Upper lobe of left lung (tissue), 6 donors: ENCODE data around the gene TMEM121B. TPM values are rescaled to one million over a fixed set of nuclear protein-coding genes. Genes with fewer than 3 reads are reported as not detected.

Experiments used
- ATAC-seq, 2 donors: fragments of 200-7000 bp; cut with Tn5 transposase; one replicate each; pipeline ENCODE4 v1.9.1; 2022; ENCODE audit warnings: mild to moderate bottlenecking in 2 of 2, moderate library complexity in 2 of 2; ENCODE audit not compliant: low FRiP score in 2 of 2
- DNase-seq, 2 donors: peaks; one replicate each; pipeline ENCODE4 v3.0.0-alpha.2; 2019 to 2020
- H3K27ac ChIP-seq, 4 donors: fragments of 200-600 bp; sonication (generic); one replicate each; pipeline ENCODE4 v1.5.1; 2016 to 2019
- H3K27me3 ChIP-seq, 4 donors: fragments of 200-600 bp; sonication (generic); one replicate each; pipeline ENCODE4 v1.5.1; 2017 to 2019
- H3K36me3 ChIP-seq, 4 donors: fragments of 200-600 bp; sonication (generic); one replicate each; pipeline ENCODE4 v1.5.1; 2016 to 2019
- H3K4me1 ChIP-seq, 4 donors: fragments of 200-600 bp; sonication (generic); one replicate each; pipeline ENCODE4 v1.5.1; 2018 to 2019
- H3K4me3 ChIP-seq, 4 donors: fragments of 200-600 bp; sonication (generic); one replicate each; pipeline ENCODE4 v1.5.1; 2017 to 2019; ENCODE audit warnings: mild to moderate bottlenecking in 2 of 4, moderate library complexity in 1 of 4
- H3K9me3 ChIP-seq, 4 donors: fragments of 200-600 bp; sonication (generic); one replicate each; pipeline ENCODE4 v1.5.1; 2018 to 2019
- CTCF ChIP-seq, 6 experiments: fragments of 450-650 bp in 4 of 6; fragments of 200-600 bp in 2 of 6; sonication (generic) in 2 of 6; IDR thresholded peaks; one replicate each; pipeline ENCODE4 v1.5.1; 2016 to 2019; ENCODE audit warnings: antibody characterized with exemption in 6 of 6
- EP300 ChIP-seq, 4 donors: sonication (generic); formaldehyde crosslinking; IDR thresholded peaks; one replicate each; pipeline ENCODE4 v1.5.1; 2017; ENCODE audit warnings: antibody characterized with exemption in 4 of 4, control low read depth in 2 of 4
- POLR2A ChIP-seq, 4 donors: fragments of 450-650 bp; IDR thresholded peaks; one replicate each; pipeline ENCODE4 v1.5.1; 2016 to 2017; ENCODE audit warnings: antibody characterized with exemption in 4 of 4, mild to moderate bottlenecking in 2 of 4
- POLR2AphosphoS5 ChIP-seq, 2 donors: sonication (generic); formaldehyde crosslinking; IDR thresholded peaks; one replicate each; pipeline ENCODE4 v1.5.1; 2017; ENCODE audit warnings: antibody characterized with exemption in 2 of 2
- WGBS, 2 donors: methylation state at CpG; one replicate each; pipeline ENCODE4 v1.1.5; 2017 to 2018; 5-methylcytosine and 5-hydroxymethylcytosine counted together
- total RNA-seq, 6 donors: library from RNA; depleted of rRNA in 4 of 6; stranded (reverse); fragments of >200 nt in 4 of 6; gene quantifications; one replicate each; pipeline versions ENCODE4 v1.1.0 to v1.2.1, GENCODE V29; 2016 to 2021
- donor health status: DM: no; HTN: no; CAD: no; lungs with moderate emphysema.
- donor health status: DM: no; HTN: yes; CAD: no; lungs with severe emphysema.

The TMEM121B gene
- total RNA-seq, 6 donors from 2014 or later = 0.10 to 2.0 (median 1.1) TPM; not detected in 1

GRCh38 chr22:17086296-17086695 lies 34.9 kb downstream of the TMEM121B start:
- Histone ChIP-seq H3K4me3 (peak overlapping the region; percentile 66 to 86 (median 71)), H3K9me3 (no peaks in the 10 kb centered on the region), H3K4me1 (peaks cover 24 to 43% (median 31%) of the 10 kb centered on the region in 4 donors), H3K27me3 (no peaks in the 10 kb centered on the region), H3K36me3 (no peaks in the 10 kb centered on the region), H3K27ac (peak overlapping the region; percentile 91 to 98 (median 96))
- ATAC-seq (no peak), DNase-seq (no peak)
- TF ChIP-seq POLR2AphosphoS5 (IDR thresholded peaks at IDR 0.05) = no peak
- no peak for TF ChIP-seq POLR2A (IDR thresholded peaks at IDR 0.05)
- TF ChIP-seq EP300 (IDR thresholded peaks at IDR 0.05) = no peak
- TF ChIP-seq CTCF (IDR thresholded peaks at IDR 0.05) = no peak
- 62 to 71% methylated on average over 7 of the region's 7 CpGs for WGBS, 2 donors

- no peaks in the 10 kb centered on the region for H3K36me3 ChIP-seq
- WGBS, 2 donors = 6 to 10% methylated on average over 30 to 43 of the region's 92 CpGs
- peak overlapping the region; percentile 91 to 98 (median 96) for H3K27ac ChIP-seq
- H3K27me3 ChIP-seq = no peaks in the 10 kb centered on the region
- ATAC-seq = peak; percentile 2 to 77
- H3K4me3 ChIP-seq = peak overlapping the region; percentile 66 to 86 (median 71)
- peak in 1 of 6 experiments; percentile 0 for TF ChIP-seq CTCF (IDR thresholded peaks at IDR 0.05)
- TF ChIP-seq EP300 (IDR thresholded peaks at IDR 0.05) = no peak
- no peak for TF ChIP-seq POLR2AphosphoS5 (IDR thresholded peaks at IDR 0.05)
- no peak for TF ChIP-seq POLR2A (IDR thresholded peaks at IDR 0.05)
- peak; percentile 60 to 92 for DNase-seq
- no peaks in the 10 kb centered on the region for H3K9me3 ChIP-seq
- peaks cover 24 to 43% (median 28%) of the 10 kb centered on the region in 4 donors for H3K4me1 ChIP-seq
These were observed 35.6 kb downstream of the TMEM121B start for GRCh38 chr22:17085277-17086181.

- Histone ChIP-seq H3K36me3 (no peaks in the 10 kb centered on the region), H3K27me3 (no peaks in the 10 kb centered on the region), H3K27ac (peak within 1 kb of the TSS; percentile 91 to 98 (median 96)), H3K9me3 (no peaks in the 10 kb centered on the region), H3K4me1 (peaks cover 24 to 43% (median 28%) of the 10 kb centered on the region in 4 donors), H3K4me3 (peak within 1 kb of the TSS; percentile 66 to 86 (median 71))
- WGBS, 2 donors = 1% methylated on average over 37 to 62 of the region's 68 CpGs
- TF ChIP-seq POLR2AphosphoS5 (IDR thresholded peaks at IDR 0.05) (peak in 1 of 2 donors; percentile 87), CTCF (IDR thresholded peaks at IDR 0.05) (peak in 1 of 6 experiments; percentile 21), EP300 (IDR thresholded peaks at IDR 0.05) (no peak), POLR2A (IDR thresholded peaks at IDR 0.05) (peak; percentile 49 to 95 (median 82))
- DNase-seq (peak; percentile 95 to 97), ATAC-seq (peak; percentile 99)
These were observed 36.4 kb downstream of the TMEM121B start, which contains the start of gene IL17RA for GRCh38 chr22:17084554-17085276. TSS of gene IL17RA (plus strand) at chr22:17085000. CDS start at chr22:17085092, 92 bp downstream.

- no peak for TF ChIP-seq EP300 (IDR thresholded peaks at IDR 0.05)
- no peak for TF ChIP-seq POLR2AphosphoS5 (IDR thresholded peaks at IDR 0.05)
- no peak for TF ChIP-seq POLR2A (IDR thresholded peaks at IDR 0.05)
- no peak for TF ChIP-seq CTCF (IDR thresholded peaks at IDR 0.05)
These were observed 37.2 kb downstream of the TMEM121B start for GRCh38 chr22:17083811-17084441.

More at GRCh38 chr22:17083811-17084441, 37.2 kb downstream of the TMEM121B start:
- Histone ChIP-seq H3K4me3 (peak overlapping the region in 3 of 4 donors; percentile 67 to 86 (median 75)), H3K9me3 (no peaks in the 10 kb centered on the region), H3K27ac (peak overlapping the region; percentile 91 to 98 (median 96)), H3K4me1 (peaks cover 24 to 43% (median 28%) of the 10 kb centered on the region in 4 donors), H3K27me3 (no peaks in the 10 kb centered on the region), H3K36me3 (no peaks in the 10 kb centered on the region)
- DNase-seq (peak in 1 of 2 donors; percentile 82), ATAC-seq (no peak)
- 84 to 89% methylated on average over 33 of the region's 33 CpGs for WGBS, 2 donors
